Left hindlimb (tissue), 1 donor: ENCODE measurements around the gene SECISBP2L.
A peak's percentile ranks its signal among the peaks of the same experiment; 100 is the strongest.
"Not testable (repeated sequence)": the region's sequence is repeated elsewhere in the genome, so short reads cannot be mapped to it uniquely, and the experiment has no call there.

Experiments used
- DNase-seq: peaks from one replicate; pipeline ENCODE4 v3.0.0-alpha.2; 2018

SECISBP2L gene, protein sequence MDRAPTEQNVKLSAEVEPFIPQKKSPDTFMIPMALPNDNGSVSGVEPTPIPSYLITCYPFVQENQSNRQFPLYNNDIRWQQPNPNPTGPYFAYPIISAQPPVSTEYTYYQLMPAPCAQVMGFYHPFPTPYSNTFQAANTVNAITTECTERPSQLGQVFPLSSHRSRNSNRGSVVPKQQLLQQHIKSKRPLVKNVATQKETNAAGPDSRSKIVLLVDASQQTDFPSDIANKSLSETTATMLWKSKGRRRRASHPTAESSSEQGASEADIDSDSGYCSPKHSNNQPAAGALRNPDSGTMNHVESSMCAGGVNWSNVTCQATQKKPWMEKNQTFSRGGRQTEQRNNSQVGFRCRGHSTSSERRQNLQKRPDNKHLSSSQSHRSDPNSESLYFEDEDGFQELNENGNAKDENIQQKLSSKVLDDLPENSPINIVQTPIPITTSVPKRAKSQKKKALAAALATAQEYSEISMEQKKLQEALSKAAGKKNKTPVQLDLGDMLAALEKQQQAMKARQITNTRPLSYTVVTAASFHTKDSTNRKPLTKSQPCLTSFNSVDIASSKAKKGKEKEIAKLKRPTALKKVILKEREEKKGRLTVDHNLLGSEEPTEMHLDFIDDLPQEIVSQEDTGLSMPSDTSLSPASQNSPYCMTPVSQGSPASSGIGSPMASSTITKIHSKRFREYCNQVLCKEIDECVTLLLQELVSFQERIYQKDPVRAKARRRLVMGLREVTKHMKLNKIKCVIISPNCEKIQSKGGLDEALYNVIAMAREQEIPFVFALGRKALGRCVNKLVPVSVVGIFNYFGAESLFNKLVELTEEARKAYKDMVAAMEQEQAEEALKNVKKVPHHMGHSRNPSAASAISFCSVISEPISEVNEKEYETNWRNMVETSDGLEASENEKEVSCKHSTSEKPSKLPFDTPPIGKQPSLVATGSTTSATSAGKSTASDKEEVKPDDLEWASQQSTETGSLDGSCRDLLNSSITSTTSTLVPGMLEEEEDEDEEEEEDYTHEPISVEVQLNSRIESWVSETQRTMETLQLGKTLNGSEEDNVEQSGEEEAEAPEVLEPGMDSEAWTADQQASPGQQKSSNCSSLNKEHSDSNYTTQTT

DNA sequence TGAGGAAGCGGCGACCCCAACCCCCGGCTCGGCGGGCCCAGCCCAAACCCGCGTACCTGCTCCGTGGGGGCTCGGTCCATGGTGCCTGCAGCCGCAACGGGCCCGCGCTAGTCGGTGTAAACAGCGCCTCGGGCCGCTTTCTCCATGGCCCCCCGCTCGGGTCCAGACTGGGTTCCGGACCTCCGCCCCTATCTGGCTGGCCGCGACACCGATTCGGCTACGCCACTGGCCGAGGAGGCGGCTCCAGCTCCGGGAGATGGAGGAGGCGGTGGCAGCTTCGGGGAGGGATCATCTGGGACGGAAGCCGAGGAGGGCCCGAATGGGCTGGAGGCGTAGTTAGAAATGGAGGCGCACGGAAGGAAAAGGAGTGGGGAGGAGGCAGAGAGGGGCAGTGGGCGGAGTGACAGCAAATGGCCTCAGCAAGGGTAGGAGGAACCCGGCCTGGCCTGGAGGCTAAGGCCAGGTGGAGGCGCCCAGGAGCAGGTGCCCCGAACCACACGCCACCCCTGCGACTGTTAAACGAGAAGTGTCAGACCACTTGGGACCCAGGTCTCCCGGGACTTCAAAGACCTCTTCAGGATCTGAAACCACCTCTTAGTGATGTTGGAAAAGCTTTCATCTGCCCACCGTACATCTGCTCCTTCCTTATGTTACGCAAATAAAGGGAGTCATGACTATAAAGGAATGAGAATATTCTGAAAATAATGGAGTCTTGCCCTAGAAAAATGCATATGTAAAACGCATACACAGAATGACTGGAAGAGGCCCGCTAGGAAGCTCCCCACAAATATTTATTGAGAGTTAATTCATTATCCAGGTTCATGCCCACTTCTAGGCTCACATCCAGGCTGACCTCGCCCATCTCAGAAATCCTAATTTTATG lies at the start of gene SECISBP2L:
Gene SECISBP2L, minus strand, starts transcription at position 227 of the 883 bp plus-strand sequence. Its CDS starts 147 bp downstream, at position 80.
- DNase-seq, result peak; percentile 97

DNA sequence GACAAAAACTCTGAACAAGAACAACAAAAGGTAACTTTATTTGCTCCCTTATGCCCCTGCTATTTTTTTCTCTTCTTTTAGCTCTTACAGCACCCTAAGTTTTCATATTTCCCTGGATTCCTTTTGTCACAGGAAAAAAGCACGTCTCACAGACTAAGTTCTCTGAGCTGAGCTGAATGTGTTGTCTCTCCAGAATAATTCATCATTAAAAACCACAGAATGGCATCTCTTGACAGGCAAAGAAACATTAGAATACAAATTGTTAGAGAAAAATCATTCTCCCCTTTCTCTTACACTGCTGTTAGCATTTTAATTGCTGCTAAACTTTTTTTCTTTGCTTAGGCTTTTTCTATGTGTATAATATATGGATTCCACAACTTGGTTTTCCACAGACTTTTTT lies 48.7 kb upstream of the SECISBP2L start:
- DNase-seq, result no peak

DNA sequence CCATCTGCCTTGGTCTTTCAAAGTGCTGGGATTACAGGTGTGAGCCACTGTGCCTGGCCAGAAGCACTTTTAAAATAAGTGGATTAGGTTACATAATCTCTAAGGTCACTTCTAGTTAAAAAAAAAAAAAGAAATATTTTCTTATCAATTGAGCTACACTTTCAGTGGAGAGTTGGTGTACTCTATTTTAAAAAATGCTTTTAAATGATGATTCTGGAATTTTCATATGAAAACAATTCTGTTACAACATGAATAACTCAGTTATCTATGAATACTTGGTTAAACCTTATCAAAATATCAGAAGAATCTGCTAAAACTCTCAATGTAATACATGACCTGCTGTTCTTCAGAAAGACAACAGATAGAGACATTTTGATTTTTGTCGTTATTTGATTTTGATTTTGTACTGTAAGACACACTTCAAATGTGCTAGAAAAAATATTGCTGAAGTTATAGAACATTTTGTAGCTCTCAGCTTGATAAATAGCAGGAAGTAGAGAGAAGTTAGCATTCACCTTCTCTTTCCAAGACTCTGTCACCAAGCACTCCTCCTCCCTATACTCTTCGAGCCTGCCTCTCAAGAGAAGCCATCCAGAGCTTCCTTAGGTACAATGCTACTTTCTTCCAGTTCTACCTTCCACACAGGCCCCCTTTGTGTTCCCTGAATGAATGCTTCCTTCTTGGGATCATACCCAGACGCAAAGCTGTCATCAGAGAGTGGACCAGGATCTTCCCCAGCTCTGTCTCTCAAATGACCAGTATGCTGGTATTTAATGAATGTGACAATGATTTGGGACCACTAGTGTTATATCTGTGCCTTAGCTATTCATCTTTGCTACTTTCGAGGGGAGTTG lies 47.2 kb upstream of the SECISBP2L start:
- no peak for DNase-seq

DNA sequence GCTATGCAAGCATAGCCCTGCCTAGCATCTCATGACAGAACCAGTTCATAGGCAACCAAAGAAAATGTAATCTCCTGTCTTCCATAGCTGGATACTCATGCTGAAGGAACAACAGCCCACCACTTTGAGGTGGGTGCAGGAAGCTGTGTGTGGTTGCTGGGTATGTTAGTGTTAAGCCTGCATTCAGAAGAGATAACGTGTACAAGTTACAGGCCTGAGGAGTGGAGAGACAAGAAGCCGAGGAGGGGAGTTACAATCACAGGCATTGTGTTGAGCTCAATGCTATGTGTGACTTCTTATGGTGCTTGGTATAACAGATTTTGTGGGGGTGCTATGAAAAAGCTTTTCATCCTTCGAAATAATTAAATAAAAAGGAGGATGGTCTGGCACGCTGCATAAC lies 42.8 kb upstream of the SECISBP2L start:
- no peak for DNase-seq

DNA sequence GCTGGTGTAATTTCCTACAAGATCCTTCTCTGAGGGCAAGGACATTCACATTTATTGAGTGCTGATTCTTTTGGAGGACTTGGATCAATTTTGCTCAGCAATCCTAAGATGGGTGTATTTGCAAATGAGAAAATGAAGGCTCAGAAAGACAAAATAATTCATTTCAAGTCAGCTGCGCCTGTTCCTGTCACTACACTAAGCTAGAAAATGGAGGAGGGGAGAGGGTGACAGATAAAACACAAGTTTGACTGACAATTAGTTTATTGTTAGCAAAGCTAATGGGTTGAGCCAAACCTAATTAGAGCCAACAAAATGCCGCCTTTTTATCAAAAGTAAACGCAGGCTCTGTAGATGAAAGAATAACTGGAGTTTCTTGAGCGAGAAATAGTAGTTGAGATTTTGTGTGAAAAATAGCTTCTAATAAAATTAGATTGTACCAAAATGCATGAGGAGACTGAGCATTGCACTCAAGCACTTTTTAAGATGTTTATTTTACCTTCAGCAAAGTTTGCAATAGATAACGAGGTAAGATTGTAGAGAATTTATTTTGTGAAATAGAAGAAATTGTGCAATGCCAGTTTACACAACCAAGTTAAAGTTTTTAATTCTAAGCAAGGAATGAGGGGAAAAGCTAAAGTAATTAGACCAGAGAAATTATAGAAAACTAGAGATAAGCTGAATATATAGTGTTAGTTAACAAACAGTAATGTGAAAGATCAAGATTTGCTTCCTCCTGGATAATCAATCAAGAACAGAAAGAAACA lies 39.6 kb upstream of the SECISBP2L start:
- no peak for DNase-seq

DNA sequence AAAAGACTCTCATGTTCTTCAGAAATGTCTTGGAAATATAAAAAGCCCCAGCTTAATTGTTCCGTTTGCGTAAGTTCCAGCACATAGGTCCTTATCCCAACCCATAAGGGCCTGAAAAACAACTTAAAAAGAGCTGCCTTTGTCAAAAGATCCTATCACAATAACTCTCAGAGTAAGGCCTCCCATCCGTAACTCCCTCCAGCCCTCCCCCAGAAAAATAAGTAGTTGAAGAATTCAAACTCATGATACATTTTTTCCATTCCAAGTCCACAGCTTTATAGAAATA lies 38.0 kb upstream of the SECISBP2L start:
- DNase-seq, result no peak

DNA sequence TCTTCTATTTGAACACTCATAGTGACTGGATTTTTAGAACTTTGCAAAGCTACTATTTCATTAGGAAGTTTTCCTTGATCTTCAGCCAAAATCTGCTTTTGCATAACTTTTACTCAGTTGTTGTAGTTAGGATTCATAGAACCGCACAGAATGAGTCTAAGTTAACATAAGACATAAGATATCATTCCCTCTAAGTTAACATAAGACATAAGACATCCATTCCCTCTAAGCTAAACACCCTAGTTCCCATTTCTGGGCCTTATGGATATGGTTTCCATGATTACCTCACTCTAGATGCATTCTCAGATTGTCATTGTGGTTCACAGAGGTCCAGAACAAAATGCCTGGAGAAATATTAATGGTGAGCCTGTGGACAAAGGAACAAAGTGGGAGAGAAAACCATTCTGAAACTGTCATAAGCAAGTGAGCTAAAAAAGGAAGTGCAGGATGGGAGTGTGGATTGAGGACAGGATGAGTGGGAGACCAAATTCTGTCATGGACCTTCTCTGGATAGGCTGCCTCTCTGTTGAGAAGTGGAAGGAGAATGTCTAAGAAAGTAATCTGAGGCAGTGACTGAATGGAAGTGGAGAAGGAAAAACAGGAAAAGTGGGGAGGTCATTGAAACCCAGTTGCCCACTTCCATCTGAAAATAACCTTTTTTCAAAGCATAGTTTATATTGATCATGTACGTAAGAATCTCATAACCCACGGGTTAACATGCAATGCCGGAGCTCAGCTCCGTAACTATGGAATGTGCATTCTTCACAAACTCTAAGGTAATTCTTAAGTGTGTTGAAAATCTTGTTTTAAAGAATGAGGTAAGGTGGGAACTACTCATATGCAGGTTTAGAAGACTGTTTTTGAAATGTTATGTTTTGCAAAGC lies 37.4 kb upstream of the SECISBP2L start:
- no peak for DNase-seq

DNA sequence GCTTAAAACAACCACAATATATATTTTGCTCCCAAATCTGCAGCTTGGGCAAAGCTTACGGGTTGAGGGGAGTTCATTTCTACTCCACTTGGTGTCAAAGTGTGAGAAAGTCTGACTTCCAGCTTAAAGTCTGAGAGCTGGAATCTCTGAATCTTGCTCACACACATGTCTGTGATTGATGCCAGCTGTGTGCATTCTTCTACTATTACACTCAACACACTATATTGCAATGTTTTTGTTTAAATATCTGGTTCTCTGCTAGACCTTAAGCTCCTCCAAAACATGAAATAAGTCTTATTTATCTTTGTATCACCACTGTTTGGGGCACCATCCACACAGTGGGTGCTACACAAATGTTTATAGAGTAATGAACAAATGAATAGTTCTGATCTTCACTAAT lies 36.7 kb upstream of the SECISBP2L start:
- no peak for DNase-seq

DNA sequence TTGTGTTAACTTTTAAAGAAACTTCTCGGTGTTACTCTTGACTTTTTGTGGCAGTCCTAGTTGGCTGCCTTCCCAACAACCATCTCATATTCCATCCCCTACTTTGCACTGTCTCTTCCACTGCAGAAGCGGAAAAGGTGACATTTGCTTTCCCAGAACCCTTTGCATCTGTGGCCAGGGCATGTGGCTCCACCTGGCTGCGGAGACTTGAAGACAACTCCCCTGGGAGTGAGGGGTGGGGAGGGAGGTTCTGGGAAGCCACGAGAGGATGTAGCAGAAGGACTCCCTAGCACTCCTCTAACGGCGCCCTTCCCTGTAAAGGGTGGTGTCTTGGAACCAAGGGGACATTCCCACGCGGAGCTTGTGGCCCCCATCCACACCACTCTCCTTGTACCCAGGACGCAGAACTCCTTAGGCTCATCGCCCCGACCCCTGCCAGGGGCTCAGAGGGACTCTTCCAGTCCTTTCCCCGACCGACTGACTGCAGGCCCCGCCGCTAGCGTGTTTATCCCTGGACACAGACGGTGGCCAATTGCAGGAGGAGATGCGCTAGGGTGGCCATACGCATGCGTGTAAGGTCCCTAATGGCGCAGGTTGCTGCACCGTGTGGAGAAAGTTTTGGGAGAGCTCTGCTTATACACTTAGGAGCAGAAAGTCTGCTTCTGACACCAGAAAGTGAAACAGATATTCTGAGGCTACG lies 33.2 kb upstream of the SECISBP2L start:
- DNase-seq, result no peak

DNA sequence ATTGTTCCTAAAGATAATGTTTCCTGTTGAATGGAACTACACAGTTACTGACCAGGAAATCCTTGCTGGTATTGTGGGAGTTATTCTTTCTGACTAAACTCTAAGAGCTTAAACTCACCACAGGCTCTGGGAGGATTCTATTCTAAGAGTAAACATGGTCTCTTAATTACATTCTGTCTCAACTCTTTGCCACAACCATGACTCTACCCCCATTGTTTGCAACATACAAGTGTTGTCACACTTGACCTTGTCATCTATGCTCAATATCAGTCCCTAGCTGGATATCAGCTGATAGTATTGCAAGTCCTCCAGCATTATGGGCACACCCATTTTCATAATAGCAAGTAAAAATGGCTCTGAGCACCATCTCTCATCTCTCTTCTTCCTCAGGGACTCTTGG lies 29.6 kb upstream of the SECISBP2L start:
- no peak for DNase-seq

DNA sequence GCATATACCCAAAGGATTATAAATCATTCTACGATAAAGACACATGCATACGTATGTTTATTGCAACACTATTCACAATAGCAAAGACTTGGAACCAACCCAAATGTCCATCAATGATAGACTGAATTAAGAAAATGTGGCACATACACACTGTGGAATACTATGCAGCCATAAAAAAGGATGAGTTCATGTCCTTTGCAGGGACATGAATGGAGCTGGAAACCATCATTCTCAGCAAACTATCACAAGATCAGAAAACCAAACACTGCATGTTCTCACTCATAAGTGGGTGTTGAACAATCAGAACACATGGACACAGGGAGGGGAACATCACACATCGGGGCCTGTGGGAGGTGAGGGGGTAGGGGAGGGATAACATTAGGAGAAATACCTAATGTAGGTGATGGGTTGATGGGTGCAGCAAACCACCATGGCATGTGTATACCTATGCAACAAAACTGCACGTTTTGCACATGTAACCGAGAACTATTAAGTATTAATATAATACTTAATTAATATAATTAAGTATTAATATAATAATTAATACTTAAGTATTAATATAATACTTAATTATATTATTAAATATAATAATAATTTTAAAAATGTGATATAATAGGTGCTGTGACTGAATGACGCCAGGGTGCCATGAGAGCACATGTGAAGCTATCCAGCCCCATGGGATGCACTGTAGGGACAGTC lies 28.5 kb upstream of the SECISBP2L start:
- DNase-seq, result not testable (repeated sequence)

DNA sequence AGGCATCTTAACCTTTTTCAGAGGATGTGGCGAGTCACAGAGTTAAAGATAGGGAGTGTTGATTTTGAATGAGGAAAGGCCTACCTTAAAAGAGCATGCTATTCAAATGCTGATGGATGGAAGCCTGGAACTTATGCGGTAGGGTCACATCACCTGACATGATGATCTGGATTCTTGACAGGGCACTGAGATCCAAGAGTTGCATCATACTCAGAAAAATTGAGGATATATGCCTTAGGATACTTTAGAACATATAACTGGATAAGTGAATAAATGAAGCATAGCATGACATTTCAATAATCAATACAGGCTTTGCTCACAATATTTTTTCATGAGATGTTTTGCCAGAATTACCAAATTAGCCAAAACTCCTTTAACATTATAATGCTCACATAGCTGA lies 20.1 kb upstream of the SECISBP2L start:
- no peak for DNase-seq

DNA sequence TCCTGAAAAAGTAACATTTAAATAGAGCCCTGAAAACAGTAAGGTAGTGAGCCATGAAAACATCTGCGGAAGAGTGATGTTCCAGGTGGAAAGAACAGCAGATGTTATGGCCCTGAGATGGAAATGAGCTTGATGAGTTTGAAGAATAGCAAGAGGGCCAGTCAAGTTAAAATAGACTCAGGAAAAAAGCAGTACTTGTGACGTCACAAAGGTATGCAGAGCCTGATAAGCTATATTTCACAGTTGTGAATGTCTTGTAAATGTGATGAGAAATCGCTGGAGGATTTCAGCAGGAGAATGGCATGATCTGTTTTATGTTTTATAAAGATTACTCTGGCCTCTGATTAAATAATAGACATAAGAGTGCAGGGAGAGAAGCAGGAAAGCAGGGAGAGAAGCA lies 18.6 kb upstream of the SECISBP2L start:
- DNase-seq, result no peak

DNA sequence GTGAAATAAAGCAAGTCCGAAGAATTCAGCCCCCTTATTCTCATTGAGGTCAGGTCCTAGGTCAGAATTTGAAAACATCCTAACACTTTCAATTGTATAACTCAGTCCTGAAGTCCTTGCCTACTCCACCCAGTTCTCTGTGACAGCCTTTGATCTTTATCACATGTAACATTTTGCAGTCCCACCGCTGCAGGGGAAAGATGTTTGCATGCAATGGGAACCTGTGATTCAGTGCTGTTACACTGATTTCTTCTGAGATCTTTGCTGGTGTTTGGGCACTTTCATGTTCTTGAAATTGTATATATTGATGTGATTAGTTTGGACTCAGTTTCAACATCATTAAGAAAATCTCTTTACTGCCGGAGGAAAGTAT lies 18.0 kb upstream of the SECISBP2L start:
- DNase-seq, result no peak

DNA sequence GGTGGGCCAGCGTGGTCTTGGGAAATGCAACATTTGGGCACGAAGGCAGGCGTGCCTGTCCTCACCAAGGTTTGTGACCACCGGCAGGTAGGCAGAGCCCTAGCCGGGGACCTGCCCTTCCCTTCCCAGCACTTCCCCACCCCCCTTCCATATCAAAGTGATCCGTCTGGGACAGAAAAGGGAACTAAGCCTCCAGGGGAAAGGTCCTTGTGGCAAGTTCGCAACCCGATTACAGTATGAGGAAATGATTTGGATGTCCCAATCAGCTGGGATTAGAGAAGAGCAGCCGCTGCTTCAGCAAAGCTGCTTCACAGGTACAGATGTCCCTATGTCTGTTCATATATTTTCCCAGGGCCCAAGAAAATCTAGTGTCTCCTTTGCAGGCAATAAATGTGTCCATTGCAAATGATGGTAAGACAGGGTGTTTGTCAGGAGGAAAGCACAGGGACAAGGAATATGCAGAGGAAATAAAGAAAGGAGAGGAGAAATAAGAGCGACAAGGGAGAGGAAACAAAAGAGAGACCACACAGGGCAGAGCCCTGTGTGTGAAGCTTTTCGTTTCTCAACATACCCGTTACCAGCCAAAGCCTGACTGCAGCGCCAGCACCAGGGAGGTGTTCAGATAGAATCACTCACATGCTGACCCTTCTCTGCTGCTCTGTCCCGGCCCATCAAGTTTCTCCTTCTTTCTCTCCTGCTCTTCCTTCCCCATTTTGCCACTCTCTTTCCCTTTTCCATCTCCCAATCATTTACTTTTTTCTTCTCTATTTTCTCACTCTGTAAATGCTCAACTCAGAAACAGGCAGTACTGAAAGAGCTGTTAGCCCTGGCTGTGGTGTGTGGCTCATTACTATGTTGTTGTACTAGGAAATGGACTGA lies 17.4 kb upstream of the SECISBP2L start:
- DNase-seq, result no peak

DNA sequence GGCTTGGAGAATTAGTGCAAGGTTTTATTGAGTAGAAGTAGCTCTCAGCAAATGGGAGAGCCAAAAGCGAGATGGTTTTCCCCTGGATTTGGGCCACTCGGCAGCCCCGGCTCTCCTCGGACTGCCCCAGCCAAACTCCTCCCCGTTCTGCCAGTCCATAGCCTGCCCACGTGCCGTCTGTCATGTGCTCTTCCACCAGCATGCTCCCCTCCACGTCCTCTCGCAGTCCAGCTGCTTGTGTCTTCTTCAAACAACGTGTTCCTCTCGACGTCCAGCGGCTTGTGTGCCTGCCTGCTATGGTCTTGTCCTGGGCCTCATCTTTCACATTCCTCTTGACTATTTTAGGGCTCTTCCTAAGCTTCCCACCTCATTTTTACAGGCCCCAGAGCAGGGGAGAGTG lies 16.7 kb upstream of the SECISBP2L start:
- no peak for DNase-seq

DNA sequence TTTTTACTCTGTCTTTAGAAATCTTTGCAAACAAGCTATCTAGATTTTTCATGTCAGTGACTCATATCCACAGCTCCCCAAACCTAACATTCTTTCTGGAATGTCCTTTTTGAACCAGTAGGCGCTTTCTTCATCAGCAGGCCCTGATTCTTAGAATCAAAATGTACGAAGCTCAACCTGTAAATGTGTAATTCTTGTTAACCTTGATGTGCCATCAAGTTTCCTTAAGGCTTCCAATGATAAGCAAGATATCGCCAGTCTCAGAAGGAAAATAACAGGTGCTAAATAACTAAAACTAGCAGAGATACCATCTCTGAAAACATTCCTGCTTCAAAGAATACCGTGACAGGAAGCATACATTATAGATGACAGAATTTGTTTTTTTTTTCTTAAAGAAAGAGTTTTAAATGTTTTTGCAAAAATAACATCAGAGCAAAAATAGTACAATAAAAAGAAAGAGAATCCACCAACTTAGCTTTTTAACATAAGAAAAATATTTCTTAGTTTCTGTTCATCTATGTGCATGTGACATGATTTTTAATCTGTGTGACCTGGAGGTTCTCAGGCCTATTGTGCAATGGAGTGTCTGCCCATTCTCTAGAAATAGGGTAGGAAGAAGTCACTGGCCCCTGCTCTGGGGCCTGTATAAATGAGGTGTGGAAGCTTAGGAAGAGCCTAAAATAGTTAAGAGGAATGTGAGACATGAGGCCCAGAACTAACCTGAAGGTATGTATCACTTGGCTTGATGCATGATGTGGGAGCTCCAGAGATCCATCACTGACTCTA lies 14.7 kb upstream of the SECISBP2L start:
- no peak for DNase-seq
